Ishikawa (cell line): Measurements from ENCODE around the gene TMOD4.

Source experiments
- CEBPB ChIP-seq: IDR thresholded peaks from 2 replicates; pipeline ENCODE4 v1.6.1; 2012
- CREB1 ChIP-seq: IDR thresholded peaks from 2 replicates; pipeline ENCODE4 v1.6.1; 2012; ENCODE audit warnings: low read depth
- EP300 ChIP-seq: IDR thresholded peaks from 2 replicates; pipeline ENCODE4 v1.6.1; 2012; ENCODE audit warnings: borderline replicate concordance
- TEAD4 ChIP-seq: IDR thresholded peaks from 2 replicates; pipeline ENCODE4 v1.6.1; 2012
- YY1 ChIP-seq: IDR thresholded peaks from 2 replicates; pipeline ENCODE4 v1.6.1; 2012; ENCODE audit warnings: low read depth
- ZBTB7A ChIP-seq: IDR thresholded peaks from 2 replicates; pipeline ENCODE4 v1.6.1; 2012; ENCODE audit warnings: low read depth
- TF ChIP-seq, protein P1 (sequence below): IDR thresholded peaks from 2 replicates; pipeline ENCODE4 v1.6.1; 2012; ENCODE audit warnings: low read depth, mild to moderate bottlenecking

DNA sequence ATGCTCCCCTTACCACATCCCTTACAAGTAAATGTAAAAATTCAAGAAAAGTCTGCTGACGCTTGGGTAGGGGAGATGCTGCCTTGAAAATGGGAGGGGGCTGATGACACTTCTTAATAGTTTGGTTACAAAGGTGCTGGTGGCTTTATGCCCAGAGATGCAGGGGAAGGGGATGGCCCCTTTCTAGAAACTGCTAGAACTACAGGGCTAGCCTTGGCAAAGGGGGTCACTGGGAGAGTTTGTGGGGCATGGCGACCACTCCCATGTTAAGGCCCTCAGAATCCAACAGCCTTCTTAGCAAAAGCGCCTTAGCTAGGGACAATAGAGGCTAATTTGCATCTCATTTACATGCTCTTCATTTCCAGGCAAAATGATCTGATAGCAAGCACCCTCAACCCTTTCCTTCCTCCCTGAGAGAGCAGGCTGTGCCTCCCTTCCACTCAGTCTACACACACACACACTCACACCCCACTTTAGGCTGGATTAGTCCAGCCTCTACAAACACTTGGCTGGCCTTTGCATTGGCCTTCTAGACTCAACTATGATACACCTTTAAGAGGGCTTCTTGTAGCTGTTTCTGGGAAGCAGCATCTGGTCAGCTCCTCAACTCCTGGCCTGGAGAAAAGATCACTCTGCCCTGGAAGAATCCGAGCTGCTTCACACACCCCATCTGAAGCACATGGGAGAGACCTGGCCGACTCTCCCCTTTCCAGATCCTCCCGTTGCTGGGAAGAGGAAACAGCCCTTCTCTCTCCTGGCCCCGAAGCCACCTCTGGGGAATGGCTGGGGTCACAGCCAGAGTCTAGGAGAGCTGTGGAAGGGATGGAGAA is 31.1 kb downstream of the TMOD4 start:
- TF ChIP-seq TEAD4 (no peak), EP300 (no peak), CREB1 (no peak), ZBTB7A (no peak), CEBPB (no peak), YY1 (no peak)
- TF ChIP-seq, protein P1, sequence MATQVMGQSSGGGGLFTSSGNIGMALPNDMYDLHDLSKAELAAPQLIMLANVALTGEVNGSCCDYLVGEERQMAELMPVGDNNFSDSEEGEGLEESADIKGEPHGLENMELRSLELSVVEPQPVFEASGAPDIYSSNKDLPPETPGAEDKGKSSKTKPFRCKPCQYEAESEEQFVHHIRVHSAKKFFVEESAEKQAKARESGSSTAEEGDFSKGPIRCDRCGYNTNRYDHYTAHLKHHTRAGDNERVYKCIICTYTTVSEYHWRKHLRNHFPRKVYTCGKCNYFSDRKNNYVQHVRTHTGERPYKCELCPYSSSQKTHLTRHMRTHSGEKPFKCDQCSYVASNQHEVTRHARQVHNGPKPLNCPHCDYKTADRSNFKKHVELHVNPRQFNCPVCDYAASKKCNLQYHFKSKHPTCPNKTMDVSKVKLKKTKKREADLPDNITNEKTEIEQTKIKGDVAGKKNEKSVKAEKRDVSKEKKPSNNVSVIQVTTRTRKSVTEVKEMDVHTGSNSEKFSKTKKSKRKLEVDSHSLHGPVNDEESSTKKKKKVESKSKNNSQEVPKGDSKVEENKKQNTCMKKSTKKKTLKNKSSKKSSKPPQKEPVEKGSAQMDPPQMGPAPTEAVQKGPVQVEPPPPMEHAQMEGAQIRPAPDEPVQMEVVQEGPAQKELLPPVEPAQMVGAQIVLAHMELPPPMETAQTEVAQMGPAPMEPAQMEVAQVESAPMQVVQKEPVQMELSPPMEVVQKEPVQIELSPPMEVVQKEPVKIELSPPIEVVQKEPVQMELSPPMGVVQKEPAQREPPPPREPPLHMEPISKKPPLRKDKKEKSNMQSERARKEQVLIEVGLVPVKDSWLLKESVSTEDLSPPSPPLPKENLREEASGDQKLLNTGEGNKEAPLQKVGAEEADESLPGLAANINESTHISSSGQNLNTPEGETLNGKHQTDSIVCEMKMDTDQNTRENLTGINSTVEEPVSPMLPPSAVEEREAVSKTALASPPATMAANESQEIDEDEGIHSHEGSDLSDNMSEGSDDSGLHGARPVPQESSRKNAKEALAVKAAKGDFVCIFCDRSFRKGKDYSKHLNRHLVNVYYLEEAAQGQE = no peak
